ENCODE data around the gene LCE6A. TPM values are rescaled to one million over a fixed set of nuclear protein-coding genes. Genes with fewer than 3 reads are reported as not detected.

The LCE6A gene
- total RNA-seq, 1 donor from 2014 or later = not detected

DNA sequence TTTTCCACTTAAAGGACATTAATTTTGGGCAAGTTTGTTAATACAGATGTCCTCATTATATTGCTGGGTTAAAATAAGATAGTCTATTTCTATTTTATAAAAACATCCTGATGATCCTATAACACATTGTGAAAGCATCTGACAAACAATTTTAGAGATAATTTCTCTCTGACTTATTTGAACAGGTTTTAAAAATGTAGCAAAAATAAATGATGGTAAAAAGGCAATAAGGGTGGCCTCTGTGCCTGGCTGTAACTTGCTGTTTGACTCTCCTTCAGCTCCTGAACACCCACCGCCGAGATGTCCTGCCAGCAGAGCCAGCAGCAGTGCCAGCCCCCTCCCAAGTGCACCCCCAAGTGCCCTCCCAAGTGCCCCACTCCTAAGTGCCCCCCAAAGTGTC, 15.5 kb upstream of the LCE6A start, which contains the start of gene LCE1A:
LCE1A (plus strand) TSS at position 301 of the 400 bp plus-strand sequence; CDS start at position 301, 0 bp downstream.
- Mint-ChIP-seq H3K4me3 (ENCODE audit: unreplicated experiment) (no peak within 1 kb of the TSS), H3K4me1 (ENCODE audit: low read depth, unreplicated experiment) (no peaks in the 10 kb centered on the region), H3K9me3 (ENCODE audit: unreplicated experiment) (peaks cover 7% of the 10 kb centered on the region), H3K36me3 (ENCODE audit: unreplicated experiment) (no peaks in the 10 kb centered on the region), H3K27me3 (ENCODE audit: unreplicated experiment) (peaks cover 4% of the 10 kb centered on the region), H3K27ac (ENCODE audit: unreplicated experiment) (no peak within 1 kb of the TSS)
- TF ChIP-seq CTCF (IDR thresholded peaks at IDR 0.05; ENCODE audit: partially characterized antibody, unreplicated experiment) = no peak
- DNase-seq = no peak

- no peaks in the 10 kb centered on the region for H3K36me3 Mint-ChIP-seq (ENCODE audit: unreplicated experiment)
- H3K9me3 Mint-ChIP-seq (ENCODE audit: unreplicated experiment) = peaks cover 4% of the 10 kb centered on the region
- H3K4me3 Mint-ChIP-seq (ENCODE audit: unreplicated experiment) = no peak overlapping the region
- H3K27me3 Mint-ChIP-seq (ENCODE audit: unreplicated experiment) = no peaks in the 10 kb centered on the region
- H3K27ac Mint-ChIP-seq (ENCODE audit: unreplicated experiment) = no peak overlapping the region
- no peak for DNase-seq
- no peak for TF ChIP-seq CTCF (IDR thresholded peaks at IDR 0.05; ENCODE audit: partially characterized antibody, unreplicated experiment)
- no peaks in the 10 kb centered on the region for H3K4me1 Mint-ChIP-seq (ENCODE audit: low read depth, unreplicated experiment)
Measured at GRCh38 chr1:152836870-152837269, 5.8 kb upstream of the LCE6A start.

- peaks cover 3% of the 10 kb centered on the region for H3K27me3 Mint-ChIP-seq (ENCODE audit: unreplicated experiment)
- no peak for TF ChIP-seq CTCF (IDR thresholded peaks at IDR 0.05; ENCODE audit: partially characterized antibody, unreplicated experiment)
- H3K27ac Mint-ChIP-seq (ENCODE audit: unreplicated experiment) = no peak overlapping the region
- no peak overlapping the region for H3K4me3 Mint-ChIP-seq (ENCODE audit: unreplicated experiment)
- DNase-seq = no peak
- no peaks in the 10 kb centered on the region for H3K4me1 Mint-ChIP-seq (ENCODE audit: low read depth, unreplicated experiment)
- H3K36me3 Mint-ChIP-seq (ENCODE audit: unreplicated experiment) = no peaks in the 10 kb centered on the region
- no peaks in the 10 kb centered on the region for H3K9me3 Mint-ChIP-seq (ENCODE audit: unreplicated experiment)
Measured at GRCh38 chr1:152855661-152856060, 13.0 kb downstream of the LCE6A start.

- H3K36me3 Mint-ChIP-seq (ENCODE audit: unreplicated experiment) = no peaks in the 10 kb centered on the region
- no peaks in the 10 kb centered on the region for H3K4me1 Mint-ChIP-seq (ENCODE audit: low read depth, unreplicated experiment)
- H3K27ac Mint-ChIP-seq (ENCODE audit: unreplicated experiment) = no peak overlapping the region
- peaks cover 5% of the 10 kb centered on the region for H3K27me3 Mint-ChIP-seq (ENCODE audit: unreplicated experiment)
- TF ChIP-seq CTCF (IDR thresholded peaks at IDR 0.05; ENCODE audit: partially characterized antibody, unreplicated experiment) = no peak
- no peak overlapping the region for H3K4me3 Mint-ChIP-seq (ENCODE audit: unreplicated experiment)
- no peaks in the 10 kb centered on the region for H3K9me3 Mint-ChIP-seq (ENCODE audit: unreplicated experiment)
- no peak for DNase-seq
Measured at GRCh38 chr1:152858062-152858461, 15.4 kb downstream of the LCE6A start.

GRCh38 chr1:152859696-152860095, 17.0 kb downstream of the LCE6A start, which contains the start of gene LCE7A:
LCE7A (plus strand) TSS chr1:152859996; CDS start chr1:152860698, 702 bp downstream.
- Mint-ChIP-seq H3K27ac (ENCODE audit: unreplicated experiment) (no peak within 1 kb of the TSS), H3K36me3 (ENCODE audit: unreplicated experiment) (no peaks in the 10 kb centered on the region), H3K27me3 (ENCODE audit: unreplicated experiment) (peaks cover 2% of the 10 kb centered on the region), H3K4me3 (ENCODE audit: unreplicated experiment) (no peak within 1 kb of the TSS), H3K4me1 (ENCODE audit: low read depth, unreplicated experiment) (no peaks in the 10 kb centered on the region), H3K9me3 (ENCODE audit: unreplicated experiment) (no peaks in the 10 kb centered on the region)
- TF ChIP-seq CTCF (IDR thresholded peaks at IDR 0.05; ENCODE audit: partially characterized antibody, unreplicated experiment) = no peak
- DNase-seq = no peak
